Mucosa of rectum (tissue), 2 donors: ENCODE measurements around the gene ZNF503.
A peak's percentile ranks its signal among the peaks of the same experiment; 100 is the strongest.

ENCODE experiments used
- H3K27ac ChIP-seq, 2 donors: one replicate each; pipeline ENCODE4 v1.7.0; 2013; ENCODE audit warnings: inconsistent platforms in 2 of 2, low read depth in 2 of 2, low read length in 2 of 2
- H3K27me3 ChIP-seq, 2 donors: one replicate each; pipeline ENCODE4 v1.7.0; 2013; ENCODE audit warnings: low read length in 2 of 2; ENCODE audit not compliant: control insufficient read depth in 2 of 2, insufficient read depth in 2 of 2
- H3K36me3 ChIP-seq, 2 donors: one replicate each; pipeline ENCODE4 v1.7.0; 2013; ENCODE audit warnings: low read length in 2 of 2; ENCODE audit not compliant: control insufficient read depth in 2 of 2, insufficient read depth in 2 of 2
- H3K4me1 ChIP-seq, 2 donors: one replicate each; pipeline ENCODE4 v1.7.0; 2013; ENCODE audit warnings: low read length in 2 of 2, mild to moderate bottlenecking in 1 of 2; ENCODE audit not compliant: control insufficient read depth in 2 of 2, insufficient read depth in 2 of 2
- H3K4me3 ChIP-seq, 2 donors: one replicate each; pipeline ENCODE4 v1.7.0; 2013; ENCODE audit warnings: low read length in 2 of 2
- H3K9ac ChIP-seq, 2 donors: one replicate each; pipeline ENCODE4 v1.7.0; 2013; ENCODE audit warnings: low read length in 2 of 2, low read depth in 1 of 2, mild to moderate bottlenecking in 1 of 2
- H3K9me3 ChIP-seq, 2 donors: one replicate each; pipeline ENCODE4 v1.7.0; 2013; ENCODE audit warnings: low read length in 2 of 2; ENCODE audit not compliant: control insufficient read depth in 2 of 2
- donor health status: healthy.
- donor health status: Normal muscosa, but diverticular disease.

ZNF503 gene

GRCh38 chr10:75407713-75408508 lies 6.3 kb upstream of the ZNF503 start:
- Histone ChIP-seq H3K4me1 (peaks cover 5 to 16% of the 10 kb centered on the region in 2 donors), H3K27me3 (peaks cover 2 to 15% of the 10 kb centered on the region in 2 donors), H3K36me3 (no peaks in the 10 kb centered on the region), H3K9ac (peak overlapping the region in 1 of 2 donors; percentile 47), H3K27ac (peak overlapping the region in 1 of 2 donors; percentile 32), H3K9me3 (no peaks in the 10 kb centered on the region), H3K4me3 (peak overlapping the region; percentile 74 to 82)

- Histone ChIP-seq H3K27me3 (peaks cover 2 to 15% of the 10 kb centered on the region in 2 donors), H3K36me3 (no peaks in the 10 kb centered on the region), H3K9me3 (no peaks in the 10 kb centered on the region), H3K4me1 (peaks cover 5 to 18% of the 10 kb centered on the region in 2 donors), H3K4me3 (peak overlapping the region in 1 of 2 donors; percentile 50), H3K9ac (no peak overlapping the region), H3K27ac (no peak overlapping the region)
Observed at GRCh38 chr10:75407224-75407712, 5.7 kb upstream of the ZNF503 start.

- Histone ChIP-seq H3K4me1 (peaks cover 5 to 18% of the 10 kb centered on the region in 2 donors), H3K27ac (no peak overlapping the region), H3K27me3 (peaks cover 2 to 15% of the 10 kb centered on the region in 2 donors), H3K9me3 (no peaks in the 10 kb centered on the region), H3K4me3 (no peak overlapping the region), H3K9ac (no peak overlapping the region), H3K36me3 (no peaks in the 10 kb centered on the region)
Observed at GRCh38 chr10:75406462-75407223, 5.1 kb upstream of the ZNF503 start.

- H3K36me3 ChIP-seq, result no peaks in the 10 kb centered on the region
- no peak overlapping the region for H3K27ac ChIP-seq
- H3K9me3 ChIP-seq, result no peaks in the 10 kb centered on the region
- H3K27me3 ChIP-seq, result peaks cover 2 to 15% of the 10 kb centered on the region in 2 donors
- H3K4me3 ChIP-seq, result no peak overlapping the region
- peaks cover 5 to 18% of the 10 kb centered on the region in 2 donors for H3K4me1 ChIP-seq
- H3K9ac ChIP-seq, result no peak overlapping the region
Observed at GRCh38 chr10:75405598-75406461, 4.3 kb upstream of the ZNF503 start.

GRCh38 chr10:75404815-75405597 lies 3.4 kb upstream of the ZNF503 start:
- Histone ChIP-seq H3K36me3 (no peaks in the 10 kb centered on the region), H3K9me3 (no peaks in the 10 kb centered on the region), H3K27ac (no peak overlapping the region), H3K4me1 (peaks cover 5 to 22% of the 10 kb centered on the region in 2 donors), H3K27me3 (peaks cover 2 to 15% of the 10 kb centered on the region in 2 donors), H3K4me3 (peak overlapping the region; percentile 9 to 91), H3K9ac (peak overlapping the region in 1 of 2 donors; percentile 54)

GRCh38 chr10:75403939-75404814 lies 2.6 kb upstream of the ZNF503 start:
- Histone ChIP-seq H3K27me3 (peaks cover 2 to 15% of the 10 kb centered on the region in 2 donors), H3K4me3 (peak overlapping the region; percentile 86 to 91), H3K27ac (no peak overlapping the region), H3K9me3 (no peaks in the 10 kb centered on the region), H3K9ac (peak overlapping the region in 1 of 2 donors; percentile 54), H3K36me3 (no peaks in the 10 kb centered on the region), H3K4me1 (peaks cover 4 to 19% of the 10 kb centered on the region in 2 donors)

- Histone ChIP-seq H3K4me1 (peaks cover 2 to 15% of the 10 kb centered on the region in 2 donors), H3K36me3 (no peaks in the 10 kb centered on the region), H3K27me3 (peaks cover 2 to 15% of the 10 kb centered on the region in 2 donors), H3K9ac (peak overlapping the region; percentile 60 to 81), H3K27ac (peak overlapping the region; percentile 92 to 94), H3K9me3 (no peaks in the 10 kb centered on the region), H3K4me3 (peak overlapping the region; percentile 86 to 91)
Observed at GRCh38 chr10:75403144-75403938, 1.8 kb upstream of the ZNF503 start.

GRCh38 chr10:75402486-75403143 lies 1.1 kb upstream of the ZNF503 start:
- H3K36me3 ChIP-seq, result no peaks in the 10 kb centered on the region
- H3K4me1 ChIP-seq, result peaks cover 2 to 13% of the 10 kb centered on the region in 2 donors
- peak overlapping the region; percentile 92 to 94 for H3K27ac ChIP-seq
- H3K27me3 ChIP-seq, result peaks cover 2 to 15% of the 10 kb centered on the region in 2 donors
- H3K4me3 ChIP-seq, result peak overlapping the region; percentile 86 to 91
- peak overlapping the region; percentile 76 to 81 for H3K9ac ChIP-seq
- no peaks in the 10 kb centered on the region for H3K9me3 ChIP-seq
